SK-N-SH (cell line): Measurements from ENCODE around the gene RNF187. TPM values are rescaled to one million over a fixed set of nuclear protein-coding genes. Genes with fewer than 3 reads are reported as not detected.

Experiments used
- CTCF ChIA-PET: fragments of 300-600, 350-600 bp; formaldehyde crosslinking; extraction: SDS; loops from one replicate; lab custom pipeline; 2021; lab: Yijun Ruan, JAX
- POLR2A ChIA-PET: fragments of 350-600 bp; sonication (Branson Sonifier 250); formaldehyde crosslinking; extraction: SDS; loops from one replicate; lab custom pipeline; 2020; ENCODE audit warnings: antibody characterized with exemption, inconsistent platforms; lab: Yijun Ruan, JAX
- DNase-seq: peaks from one replicate; pipeline ENCODE4 v3.0.0; 2012
- H2AFZ ChIP-seq: fragments of 200-600 bp; sonication (generic); 2 replicates; pipeline ENCODE4 v1.8.1; 2016; ENCODE audit warnings: antibody characterized with exemption, mild to moderate bottlenecking, low read depth
- H3F3A ChIP-seq: fragments of 200-600 bp; sonication (generic); replicated peaks from 2 replicates; pipeline ENCODE3; 2016; ENCODE audit warnings: antibody characterized with exemption, mild to moderate bottlenecking; ENCODE audit not compliant: insufficient read depth
- H3K27ac ChIP-seq, 2 experiments: fragments of 200-500 bp in 1 of 2; fragments of 200-600 bp in 1 of 2; sonication (Bioruptor generic) in 1 of 2; sonication (generic), shearing (Covaris generic) in 1 of 2; 2 replicates each; pipeline versions ENCODE4 v1.5.1 to v1.6.1; 2014 to 2016; ENCODE audit warnings: low read depth in 2 of 2, inconsistent platforms in 1 of 2, low read length in 1 of 2, mild to moderate bottlenecking in 1 of 2, mixed read lengths in 1 of 2
- H3K27me3 ChIP-seq: fragments of 200-600 bp; sonication (generic), shearing (Covaris generic); 2 replicates; pipeline ENCODE4 v1.6.1; 2016; ENCODE audit warnings: mixed run types; ENCODE audit not compliant: insufficient read depth
- H3K36me3 ChIP-seq, 2 experiments: fragments of 200-500 bp in 1 of 2; fragments of 200-600 bp in 1 of 2; sonication (Bioruptor generic) in 1 of 2; sonication (generic) in 1 of 2; replicated peaks in 1 of 2; 2 replicates each; pipeline versions ENCODE3 to v1.5.1; 2014 to 2016; ENCODE audit warnings: low read length in 1 of 2, mild to moderate bottlenecking in 1 of 2; ENCODE audit not compliant: insufficient read depth in 2 of 2, control insufficient read depth in 1 of 2
- H3K4me1 ChIP-seq, 2 experiments: fragments of 200-500 bp in 1 of 2; fragments of 200-600 bp in 1 of 2; sonication (Bioruptor generic) in 1 of 2; sonication (generic), shearing (Covaris generic) in 1 of 2; 2 replicates each; pipeline versions ENCODE4 v1.5.1 to v1.6.1; 2014 to 2016; ENCODE audit warnings: low read depth in 1 of 2, low read length in 1 of 2, mixed run types in 1 of 2; ENCODE audit not compliant: insufficient read depth in 2 of 2, control insufficient read depth in 1 of 2
- H3K4me2 ChIP-seq: fragments of 200-600 bp; sonication (generic), shearing (Covaris generic); 2 replicates; pipeline ENCODE4 v1.6.1; 2017; ENCODE audit warnings: mixed run types
- H3K4me3 ChIP-seq, 2 experiments: fragments of 200-500 bp in 1 of 2; fragments of 200-600 bp in 1 of 2; sonication (Bioruptor generic) in 1 of 2; sonication (generic), shearing (Covaris generic) in 1 of 2; 2 replicates each; pipeline versions ENCODE4 v1.5.1 to v1.8.1; 2014 to 2016; ENCODE audit warnings: low read depth in 2 of 2, inconsistent platforms in 1 of 2, low read length in 1 of 2, mild to moderate bottlenecking in 1 of 2, mixed read lengths in 1 of 2, moderate library complexity in 1 of 2
- H3K79me2 ChIP-seq: fragments of 200-600 bp; sonication (generic); 2 replicates; pipeline ENCODE4 v1.8.1; 2017; ENCODE audit warnings: mild to moderate bottlenecking; ENCODE audit not compliant: insufficient read depth
- H3K9ac ChIP-seq: fragments of 200-600 bp; sonication (generic); 2 replicates; pipeline ENCODE4 v1.6.1; 2017; ENCODE audit warnings: mixed run types
- H3K9me2 ChIP-seq: fragments of 200-600 bp; sonication (generic); 2 replicates; pipeline ENCODE4 v1.6.1; 2017; ENCODE audit warnings: mixed run types
- H3K9me3 ChIP-seq: fragments of 200-600 bp; sonication (generic); 2 replicates; pipeline ENCODE4 v1.6.1; 2017; ENCODE audit warnings: mixed run types, mild to moderate bottlenecking, moderate library complexity
- H4K20me1 ChIP-seq: fragments of 200-600 bp; sonication (generic); 2 replicates; pipeline ENCODE4 v1.6.1; 2017; ENCODE audit warnings: mild to moderate bottlenecking, mixed run types; ENCODE audit not compliant: insufficient read depth
- ELF1 ChIP-seq: IDR thresholded peaks from 2 replicates; pipeline ENCODE4 v1.4.0; 2012
- EP300 ChIP-seq, 2 experiments: IDR thresholded peaks; 2 replicates each; pipeline versions ENCODE4 v1.4.0 to v1.6.1; 2012; ENCODE audit warnings: borderline replicate concordance in 1 of 2, low read depth in 1 of 2, low read length in 1 of 2
- FOSL2 ChIP-seq: IDR thresholded peaks from 2 replicates; pipeline ENCODE4 v1.4.0; 2012; ENCODE audit warnings: low read depth, mild to moderate bottlenecking, moderate library complexity, borderline replicate concordance
- NRF1 ChIP-seq: IDR thresholded peaks from 2 replicates; pipeline ENCODE4 v1.6.1; 2012; ENCODE audit warnings: low read depth, mild to moderate bottlenecking, low read length
- POLR2AphosphoS5 ChIP-seq: IDR thresholded peaks from 2 replicates; pipeline ENCODE4 v1.6.1; 2012; ENCODE audit warnings: low read depth, low read length
- RFX5 ChIP-seq: IDR thresholded peaks from 2 replicates; pipeline ENCODE4 v1.6.1; 2012; ENCODE audit warnings: mild to moderate bottlenecking, improper control_type of control experiment, low read length
- RXRA ChIP-seq: IDR thresholded peaks from 2 replicates; pipeline ENCODE4 v1.4.0; 2012; ENCODE audit warnings: low read depth, mild to moderate bottlenecking, borderline replicate concordance
- TCF12 ChIP-seq: IDR thresholded peaks from 2 replicates; pipeline ENCODE4 v1.4.0; 2012
- WGBS: methylation state at CpG from one replicate; pipeline ENCODE4 v1.1.6; 2017; ENCODE audit warnings: low lambda C conversion rate; 5-methylcytosine and 5-hydroxymethylcytosine counted together
- polyA plus RNA-seq, 3 experiments: library from polyadenylated mRNA; depleted of rRNA; stranded (reverse); fragments of >200 nt; gene quantifications; 2 replicates each; pipeline ENCODE4 v1.2.3, GENCODE V29; 2012
- TF ChIP-seq, protein P1 (sequence below): IDR thresholded peaks from 2 replicates; pipeline ENCODE4 v1.4.0; 2012; ENCODE audit warnings: low read depth, borderline replicate concordance
- TF ChIP-seq, protein P2 (sequence below): IDR thresholded peaks from 2 replicates; pipeline ENCODE4 v1.4.0; 2012; ENCODE audit warnings: low read depth, borderline replicate concordance
- TF ChIP-seq, protein P3 (sequence below): IDR thresholded peaks from 2 replicates; pipeline ENCODE4; 2012
- TF ChIP-seq, protein P4 (sequence below): IDR thresholded peaks from 2 replicates; pipeline ENCODE4 v1.4.0; 2012; ENCODE audit warnings: low read depth

Gene RNF187
- polyA plus RNA-seq, 1 of the 3 experiments (the other 2 are of a cell fraction): 71.1 TPM

DNA sequence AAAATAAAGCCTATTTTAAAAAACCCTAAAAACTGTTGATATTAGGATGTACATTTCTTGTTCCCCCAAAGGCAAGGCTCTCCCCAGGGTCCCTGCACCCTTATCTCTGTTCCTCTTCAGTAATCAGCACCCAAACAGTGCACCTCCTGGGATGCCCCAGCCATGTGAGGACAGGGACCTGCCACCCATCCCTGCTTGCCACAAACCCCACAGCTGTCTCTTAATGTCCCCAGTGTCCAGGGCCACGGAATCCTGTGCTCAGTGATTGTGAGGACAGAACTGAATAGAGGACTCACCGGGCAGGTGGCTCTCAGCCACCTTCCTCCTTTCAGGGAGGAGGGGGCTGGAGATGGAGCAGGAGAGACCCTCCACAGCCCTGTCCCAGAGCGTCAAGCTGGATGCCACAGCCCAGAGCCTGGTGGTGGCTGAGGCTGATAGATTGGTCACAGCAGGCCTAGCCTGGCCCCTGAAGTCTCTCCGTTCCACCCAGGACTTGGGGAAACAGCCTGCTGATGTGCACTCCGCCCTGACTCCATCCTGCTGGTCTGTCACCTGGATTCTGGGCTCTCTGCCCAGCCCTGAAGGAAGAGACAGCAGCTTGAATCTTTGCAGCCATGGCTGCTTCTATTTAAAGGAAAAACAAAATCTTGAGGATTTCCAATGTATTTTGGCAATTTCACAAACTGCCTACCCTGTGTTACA lies 23.1 kb downstream of the RNF187 start (continued):
- TF ChIP-seq, protein P1, sequence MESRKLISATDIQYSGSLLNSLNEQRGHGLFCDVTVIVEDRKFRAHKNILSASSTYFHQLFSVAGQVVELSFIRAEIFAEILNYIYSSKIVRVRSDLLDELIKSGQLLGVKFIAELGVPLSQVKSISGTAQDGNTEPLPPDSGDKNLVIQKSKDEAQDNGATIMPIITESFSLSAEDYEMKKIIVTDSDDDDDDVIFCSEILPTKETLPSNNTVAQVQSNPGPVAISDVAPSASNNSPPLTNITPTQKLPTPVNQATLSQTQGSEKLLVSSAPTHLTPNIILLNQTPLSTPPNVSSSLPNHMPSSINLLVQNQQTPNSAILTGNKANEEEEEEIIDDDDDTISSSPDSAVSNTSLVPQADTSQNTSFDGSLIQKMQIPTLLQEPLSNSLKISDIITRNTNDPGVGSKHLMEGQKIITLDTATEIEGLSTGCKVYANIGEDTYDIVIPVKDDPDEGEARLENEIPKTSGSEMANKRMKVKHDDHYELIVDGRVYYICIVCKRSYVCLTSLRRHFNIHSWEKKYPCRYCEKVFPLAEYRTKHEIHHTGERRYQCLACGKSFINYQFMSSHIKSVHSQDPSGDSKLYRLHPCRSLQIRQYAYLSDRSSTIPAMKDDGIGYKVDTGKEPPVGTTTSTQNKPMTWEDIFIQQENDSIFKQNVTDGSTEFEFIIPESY: no peak
- TF ChIP-seq EP300 (IDR thresholded peaks at IDR 0.05; ENCODE audit: borderline replicate concordance in 1 of 2, low read depth in 1 of 2, low read length in 1 of 2): no peak

DNA sequence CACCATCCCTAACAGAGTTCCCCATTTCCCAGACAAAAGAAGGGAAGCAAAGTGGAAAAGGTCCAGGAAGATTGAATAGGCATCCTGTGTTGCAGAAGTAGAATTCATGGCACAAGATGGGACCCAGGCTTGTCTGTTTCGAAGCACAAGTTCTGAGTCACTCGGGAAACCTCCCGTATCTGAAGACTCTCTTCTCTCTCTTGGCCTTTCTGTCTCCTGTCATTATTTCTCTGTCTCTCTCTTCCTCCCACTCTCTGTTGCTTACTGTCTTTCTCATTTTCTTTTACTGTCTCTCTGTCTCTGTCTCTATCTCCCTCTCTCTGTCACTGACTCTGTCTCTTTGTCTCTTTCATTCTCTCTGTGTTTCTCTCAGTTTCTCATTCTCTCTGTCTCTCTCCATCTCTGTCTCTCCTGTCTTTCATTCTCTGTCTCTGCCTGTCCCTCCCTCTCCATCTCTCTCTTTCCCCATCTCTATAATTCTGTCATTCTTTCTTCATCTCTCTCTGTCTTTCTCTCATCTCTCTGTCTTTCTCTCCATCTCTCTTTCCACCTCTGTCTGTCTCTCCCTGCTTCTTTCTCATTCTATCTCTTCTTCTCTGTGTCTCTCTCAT lies 23.7 kb downstream of the RNF187 start:
- no peaks in the 10 kb centered on the region for H3K36me3 ChIP-seq
- no peak overlapping the region for H2AFZ ChIP-seq
- H3K4me3 ChIP-seq: no peak overlapping the region
- TF ChIP-seq TCF12 (no peak), ELF1 (no peak), EP300 (IDR thresholded peaks at IDR 0.05; ENCODE audit: borderline replicate concordance in 1 of 2, low read depth in 1 of 2, low read length in 1 of 2) (no peak), NRF1 (no peak), POLR2AphosphoS5 (no peak), RXRA (no peak), RFX5 (no peak), FOSL2 (no peak)
- TF ChIP-seq, protein P2, sequence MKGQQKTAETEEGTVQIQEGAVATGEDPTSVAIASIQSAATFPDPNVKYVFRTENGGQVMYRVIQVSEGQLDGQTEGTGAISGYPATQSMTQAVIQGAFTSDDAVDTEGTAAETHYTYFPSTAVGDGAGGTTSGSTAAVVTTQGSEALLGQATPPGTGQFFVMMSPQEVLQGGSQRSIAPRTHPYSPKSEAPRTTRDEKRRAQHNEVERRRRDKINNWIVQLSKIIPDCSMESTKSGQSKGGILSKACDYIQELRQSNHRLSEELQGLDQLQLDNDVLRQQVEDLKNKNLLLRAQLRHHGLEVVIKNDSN: no peak
- TF ChIP-seq, protein P3, sequence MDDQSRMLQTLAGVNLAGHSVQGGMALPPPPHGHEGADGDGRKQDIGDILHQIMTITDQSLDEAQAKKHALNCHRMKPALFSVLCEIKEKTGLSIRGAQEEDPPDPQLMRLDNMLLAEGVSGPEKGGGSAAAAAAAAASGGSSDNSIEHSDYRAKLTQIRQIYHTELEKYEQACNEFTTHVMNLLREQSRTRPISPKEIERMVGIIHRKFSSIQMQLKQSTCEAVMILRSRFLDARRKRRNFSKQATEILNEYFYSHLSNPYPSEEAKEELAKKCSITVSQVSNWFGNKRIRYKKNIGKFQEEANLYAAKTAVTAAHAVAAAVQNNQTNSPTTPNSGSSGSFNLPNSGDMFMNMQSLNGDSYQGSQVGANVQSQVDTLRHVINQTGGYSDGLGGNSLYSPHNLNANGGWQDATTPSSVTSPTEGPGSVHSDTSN: no peak
- TF ChIP-seq, protein P4, sequence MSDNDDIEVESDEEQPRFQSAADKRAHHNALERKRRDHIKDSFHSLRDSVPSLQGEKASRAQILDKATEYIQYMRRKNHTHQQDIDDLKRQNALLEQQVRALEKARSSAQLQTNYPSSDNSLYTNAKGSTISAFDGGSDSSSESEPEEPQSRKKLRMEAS: no peak
- H3K9me2 ChIP-seq: no peaks in the 10 kb centered on the region
- H3K79me2 ChIP-seq: no peaks in the 10 kb centered on the region
- no peak overlapping the region for H3K4me2 ChIP-seq
- POLR2A ChIA-PET: no interaction called here
- 24% methylated on average over 3 of the region's 3 CpGs for WGBS
- H3K9me3 ChIP-seq: no peaks in the 10 kb centered on the region
- CTCF ChIA-PET: interaction anchor here (6.1 kb wide), 1 partner anchor 10 kb away, joined by 55 read pairs; no protein-coding TSS in a partner anchor
- no peaks in the 10 kb centered on the region for H4K20me1 ChIP-seq
- DNase-seq: no peak
- H3K27ac ChIP-seq: no peak overlapping the region
- H3K4me1 ChIP-seq: no peaks in the 10 kb centered on the region
- no peak overlapping the region for H3K9ac ChIP-seq
- H3F3A ChIP-seq: no peaks in the 10 kb centered on the region
- peaks cover 34% of the 10 kb centered on the region for H3K27me3 ChIP-seq
